NCI-H526 treated with DMSO at 0.1 percent for 48 hours (cell line): Measurements from ENCODE around the gene KCNG2.

ENCODE experiments used
- DNase-seq: peaks from one replicate; lab custom pipeline; 2025; lab: John Stamatoyannopoulos, UW

The KCNG2 gene

DNA sequence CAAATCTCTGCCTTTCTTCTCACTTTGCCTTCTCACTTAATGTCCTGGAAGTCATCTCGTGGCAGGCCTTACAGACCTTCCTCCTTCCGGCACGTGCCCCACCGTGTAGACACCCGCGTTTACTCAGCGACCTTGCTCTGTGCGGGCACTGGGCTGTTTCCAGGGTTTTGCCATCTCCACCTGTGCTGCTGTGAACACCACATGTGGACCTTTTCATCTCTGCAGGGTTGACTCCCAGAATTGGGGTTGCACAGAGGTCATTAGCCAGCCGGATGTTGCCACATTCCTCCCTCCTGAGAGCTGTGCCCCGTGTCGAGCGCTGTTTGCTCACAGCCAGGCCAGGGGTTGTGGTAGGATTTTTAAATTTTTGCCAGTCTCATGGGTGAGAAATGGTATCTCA, 25.4 kb downstream of the KCNG2 start:
- no peak for DNase-seq

DNA sequence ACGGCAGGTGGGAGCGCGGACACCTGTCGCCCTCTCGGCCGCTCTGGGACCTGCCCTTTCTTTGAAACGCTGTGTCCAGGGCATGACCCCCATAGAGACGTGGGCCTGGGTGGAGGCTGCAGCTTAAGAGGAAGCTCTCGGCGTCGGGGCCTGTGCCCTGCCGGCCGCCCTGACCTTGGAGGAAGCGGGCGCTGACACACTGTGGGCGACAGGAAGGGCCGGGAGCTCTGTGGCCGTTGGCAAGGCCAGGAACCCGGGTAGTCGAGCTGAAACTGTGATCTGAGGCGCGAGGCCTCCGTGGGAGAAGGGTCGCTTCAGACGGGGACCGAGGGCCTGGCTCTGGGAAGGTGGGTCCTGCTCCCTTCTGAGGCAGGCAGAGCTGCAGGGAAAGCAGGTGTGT, 28.2 kb downstream of the KCNG2 start:
- no peak for DNase-seq

GRCh38 chr18:79826966-79827365, 29.2 kb downstream of the KCNG2 start:
- no peak for DNase-seq

GRCh38 chr18:79828258-79828657, 30.5 kb downstream of the KCNG2 start:
- DNase-seq = no peak

DNA sequence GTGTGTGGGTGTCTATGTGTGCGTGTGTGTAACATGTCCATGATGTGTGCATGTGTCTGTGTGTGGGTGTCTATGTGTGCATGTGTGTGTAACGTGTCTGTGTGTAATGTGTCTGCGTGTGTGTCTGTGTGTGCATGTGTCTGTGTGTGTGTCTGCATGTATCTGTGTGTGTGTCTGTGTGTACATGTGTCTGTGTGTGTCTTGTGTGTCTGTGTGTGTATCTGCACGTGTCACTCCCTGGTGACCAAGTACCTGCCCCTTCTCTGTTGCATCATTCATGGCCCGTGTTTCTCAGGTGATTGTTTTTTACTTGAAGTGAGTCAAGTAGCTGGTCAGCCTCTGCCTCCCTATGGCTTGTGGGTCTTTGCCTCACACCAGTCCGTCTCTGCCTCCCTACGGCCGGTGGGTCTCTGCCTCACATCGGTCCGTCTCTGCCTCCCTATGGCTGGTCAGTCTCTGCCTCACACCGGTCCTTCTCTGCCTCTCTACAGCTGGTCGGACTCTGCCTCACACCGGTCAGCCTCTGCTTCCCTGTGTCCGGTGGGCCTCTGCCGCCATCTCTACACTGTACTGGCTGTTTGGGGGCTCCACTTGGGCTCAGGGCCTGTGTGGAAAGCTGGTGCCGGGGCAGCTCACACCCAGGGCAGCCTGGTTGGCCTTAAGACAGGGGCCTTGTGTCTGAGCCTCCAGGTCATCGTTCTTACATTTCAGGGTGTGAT, 31.6 kb downstream of the KCNG2 start:
- DNase-seq = no peak

DNA sequence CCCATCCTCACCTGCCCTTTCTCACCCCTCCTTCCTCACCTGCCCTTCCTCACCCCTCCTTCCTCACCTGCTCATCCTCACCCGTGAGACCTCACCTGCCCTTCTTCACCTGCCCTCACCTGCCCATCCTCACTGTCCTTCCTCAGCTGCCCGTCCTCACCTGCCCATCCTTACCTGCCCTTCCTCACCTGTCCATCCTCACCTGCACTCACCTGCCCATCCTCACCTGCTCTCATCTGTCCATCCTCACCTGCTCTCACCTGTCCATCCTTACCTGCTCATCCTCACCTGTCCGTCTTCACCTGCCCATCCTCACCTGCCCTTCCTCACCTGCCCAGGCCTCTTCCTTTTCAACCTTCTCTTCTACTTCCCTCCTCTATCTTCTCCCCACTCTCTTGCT, 34.4 kb downstream of the KCNG2 start:
- no peak for DNase-seq

GRCh38 chr18:79834834-79835233, 37.1 kb downstream of the KCNG2 start:
- DNase-seq = no peak

GRCh38 chr18:79841936-79842335, 44.2 kb downstream of the KCNG2 start:
- DNase-seq = no peak

DNA sequence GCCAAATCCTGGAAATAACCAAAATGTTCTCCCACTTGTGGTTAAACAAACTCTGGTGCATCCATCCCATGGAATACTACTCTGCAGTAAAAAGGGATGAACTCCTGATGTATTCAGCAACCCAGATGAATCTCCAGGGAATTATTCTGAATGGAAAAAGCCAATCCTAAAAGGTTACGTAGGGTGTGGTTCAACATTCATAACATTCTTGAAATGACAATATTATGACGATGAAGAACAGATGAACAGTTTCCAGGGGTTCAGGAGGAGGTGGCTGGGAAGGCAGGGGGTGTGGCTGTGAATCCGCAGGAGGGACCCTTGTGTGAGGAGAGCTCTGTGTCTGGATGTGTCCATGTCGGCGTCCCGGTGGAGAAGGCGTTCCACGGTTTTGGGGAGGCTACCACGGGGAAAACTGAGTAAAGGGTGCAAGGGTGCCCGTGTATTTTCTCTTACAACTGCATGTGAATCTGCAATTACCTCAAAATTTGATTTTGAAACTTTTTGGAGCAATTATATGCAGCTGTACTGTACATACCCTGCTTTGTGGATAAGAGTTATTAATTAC, 47.3 kb downstream of the KCNG2 start:
- no peak for DNase-seq

DNA sequence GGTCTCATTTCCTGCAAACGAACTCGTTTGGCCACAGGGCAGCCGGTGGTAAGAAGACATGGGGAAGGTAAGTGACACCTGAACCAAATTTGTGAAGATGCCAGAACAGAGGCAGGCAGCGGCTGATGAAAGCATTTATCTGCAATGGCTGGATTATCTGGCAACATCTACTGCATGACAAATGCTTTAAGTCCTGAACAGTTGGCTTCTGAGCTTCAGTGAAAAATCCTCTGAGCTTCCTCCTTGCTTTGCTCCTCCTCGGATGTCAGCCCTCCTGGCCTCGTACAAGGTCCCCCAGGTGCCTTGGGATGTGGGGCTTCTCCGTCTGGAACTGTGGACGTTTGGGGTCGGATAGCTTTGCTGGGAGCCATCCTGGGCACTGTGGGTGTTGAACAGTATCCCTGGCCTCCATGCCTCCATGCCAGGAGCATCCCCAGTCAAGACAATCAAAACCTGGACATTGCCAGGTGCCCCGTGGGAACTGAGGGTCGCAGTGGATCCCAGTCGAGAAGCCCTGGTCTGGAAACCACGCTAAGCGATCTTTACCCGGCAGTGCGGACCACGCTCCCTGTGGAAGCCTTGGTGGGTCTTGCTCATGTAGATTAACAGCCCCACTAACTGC, 49.3 kb downstream of the KCNG2 start:
- no peak for DNase-seq

GRCh38 chr18:79847606-79848293, 50.0 kb downstream of the KCNG2 start:
- DNase-seq = peak; percentile 0

DNA sequence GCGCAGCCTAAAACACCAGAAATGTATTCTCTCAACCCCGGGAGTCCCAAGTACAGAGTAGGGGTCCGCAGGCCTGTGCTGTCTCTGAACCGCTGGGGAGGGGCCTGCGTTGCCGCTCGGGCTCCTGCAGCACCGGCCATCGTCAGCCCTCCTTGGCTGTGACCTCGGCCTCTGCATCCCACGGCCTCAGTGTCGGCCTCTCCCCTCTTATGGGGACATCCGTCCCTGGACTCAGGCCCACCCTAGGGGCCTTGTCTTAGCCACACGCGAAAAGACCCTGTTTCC, 50.5 kb downstream of the KCNG2 start:
- no peak for DNase-seq

DNA sequence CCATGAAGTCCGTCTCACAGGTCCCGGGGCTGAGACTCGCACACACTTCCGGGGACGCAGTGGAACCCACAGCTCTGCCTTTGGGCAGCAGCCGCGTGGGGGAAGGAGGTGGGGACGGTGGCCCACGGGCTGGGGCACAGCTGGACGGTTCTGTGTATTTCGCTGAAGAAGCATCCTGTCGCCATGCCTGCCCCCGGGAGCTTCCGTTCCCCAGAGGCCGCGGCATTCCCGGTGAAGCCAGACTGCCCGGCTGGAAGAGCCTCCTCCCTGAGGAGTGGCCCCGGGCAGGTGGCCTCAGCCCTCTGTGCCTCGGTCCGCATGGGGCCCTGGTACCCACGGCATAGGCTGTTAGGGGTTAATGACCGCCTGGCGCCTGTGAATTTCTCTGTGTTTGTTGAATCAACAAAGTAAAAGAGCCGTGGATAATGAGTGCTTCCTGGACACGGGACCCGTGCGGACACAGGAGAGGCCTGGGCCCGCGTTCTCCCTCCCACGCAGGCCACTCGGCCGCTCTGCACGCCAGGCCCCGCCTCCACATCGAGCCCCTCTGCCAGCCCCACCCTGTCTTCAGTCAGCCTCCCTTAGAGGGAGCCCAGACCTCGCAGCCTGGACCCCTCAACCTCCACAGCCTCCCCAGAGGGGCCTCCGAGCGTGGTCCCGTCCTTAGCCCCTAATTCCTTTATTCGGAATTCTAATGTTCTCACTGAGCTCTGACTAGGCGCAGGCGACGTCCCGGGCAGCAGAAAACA, 51.0 kb downstream of the KCNG2 start:
- no peak for DNase-seq

DNA sequence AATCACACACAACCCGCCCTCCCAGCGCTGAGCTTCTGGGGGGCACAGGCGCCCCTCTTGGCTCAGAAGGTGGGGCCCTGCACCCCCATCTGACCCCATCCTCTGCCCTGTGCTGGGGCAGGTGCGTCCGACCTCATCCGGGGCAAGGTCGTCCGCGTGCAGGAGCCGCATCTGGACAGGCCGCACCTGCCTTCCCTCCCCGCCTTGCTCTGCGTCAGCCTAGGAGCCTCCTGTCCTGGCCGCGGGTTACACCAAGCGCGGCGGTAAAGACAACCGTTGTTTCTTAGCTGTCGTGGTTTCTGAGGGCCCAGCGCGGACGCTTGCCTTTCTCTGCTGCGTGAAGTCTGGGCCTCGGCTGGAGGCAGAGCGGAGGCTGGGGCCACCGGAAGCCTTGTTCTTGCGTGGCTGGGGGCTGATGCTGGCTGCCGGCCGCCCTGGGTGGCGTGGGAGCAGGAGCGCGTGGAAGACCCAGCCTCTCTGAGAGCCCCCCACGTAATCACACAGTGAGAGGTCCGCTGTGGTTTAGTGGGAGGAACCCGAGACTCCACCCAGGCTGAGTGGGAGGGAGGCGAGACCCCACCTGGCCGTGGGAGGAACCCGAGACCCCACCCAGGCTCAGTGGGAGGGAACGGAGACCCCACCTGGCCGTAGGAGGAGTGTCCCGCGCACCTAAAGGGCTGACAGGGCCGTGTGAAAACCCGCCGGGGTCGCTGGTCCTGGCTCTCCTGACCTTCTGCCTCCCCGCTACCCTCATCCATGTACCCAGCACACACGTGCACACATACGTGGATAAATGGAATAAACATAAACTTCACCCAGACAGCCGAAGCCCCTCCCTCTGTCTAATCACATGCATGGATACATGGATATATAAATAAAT, 51.8 kb downstream of the KCNG2 start:
- peak; percentile 0 for DNase-seq

GRCh38 chr18:79850731-79851130, 53.0 kb downstream of the KCNG2 start:
- DNase-seq = no peak

DNA sequence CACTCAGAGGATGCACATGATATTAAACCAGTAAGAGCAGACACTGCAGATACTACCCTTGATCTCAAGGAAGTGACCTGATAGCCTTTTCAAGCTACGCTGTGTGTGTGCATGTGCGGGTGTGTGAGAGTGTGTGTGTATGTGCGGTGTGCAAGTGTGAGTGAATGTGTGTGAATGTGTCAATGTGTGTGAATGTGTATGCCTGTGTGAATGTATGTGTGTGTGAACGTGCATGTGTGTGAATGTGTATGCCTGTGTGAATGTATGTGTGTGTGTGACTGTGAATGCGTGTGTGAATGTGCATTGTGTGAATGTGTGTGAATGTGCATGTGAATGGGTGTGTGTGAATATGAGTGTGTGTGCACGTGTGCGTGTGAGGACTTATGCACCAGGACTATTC, 53.8 kb downstream of the KCNG2 start:
- no peak for DNase-seq

GRCh38 chr18:79851950-79852349, 54.2 kb downstream of the KCNG2 start:
- DNase-seq = no peak

- no peak for DNase-seq
Measured at GRCh38 chr18:79852561-79853302, 55.0 kb downstream of the KCNG2 start.

GRCh38 chr18:79853303-79853992, 55.7 kb downstream of the KCNG2 start:
- DNase-seq = no peak

- DNase-seq = no peak
Measured at GRCh38 chr18:79853993-79854364, 56.2 kb downstream of the KCNG2 start.
